ENCODE measurements around the gene ADGRD1.

The ADGRD1 gene

GRCh38 chr12:131076791-131077747, 123.4 kb downstream of the ADGRD1 start:
- peak; percentile 30 for DNase-seq

GRCh38 chr12:131077931-131078391, 124.3 kb downstream of the ADGRD1 start:
- peak; percentile 26 for DNase-seq

GRCh38 chr12:131082290-131083194, 128.8 kb downstream of the ADGRD1 start:
- no peak for DNase-seq

- DNase-seq = peak; percentile 34
Measured at GRCh38 chr12:131084341-131085011, 130.8 kb downstream of the ADGRD1 start.

GRCh38 chr12:131085125-131085815, 131.6 kb downstream of the ADGRD1 start:
- peak; percentile 39 for DNase-seq

- peak; percentile 36 for DNase-seq
Measured at GRCh38 chr12:131085816-131086591, 132.3 kb downstream of the ADGRD1 start.

GRCh38 chr12:131087302-131087818, 133.7 kb downstream of the ADGRD1 start:
- DNase-seq = peak; percentile 29

GRCh38 chr12:131087991-131088700, 134.4 kb downstream of the ADGRD1 start:
- peak; percentile 39 for DNase-seq

GRCh38 chr12:131088701-131089530, 135.2 kb downstream of the ADGRD1 start:
- DNase-seq = peak; percentile 38

GRCh38 chr12:131089531-131090273, 136.0 kb downstream of the ADGRD1 start:
- peak; percentile 49 for DNase-seq

- DNase-seq = peak; percentile 42
Measured at GRCh38 chr12:131090274-131091210, 136.8 kb downstream of the ADGRD1 start.

GRCh38 chr12:131091413-131091975, 137.8 kb downstream of the ADGRD1 start:
- peak; percentile 60 for DNase-seq

GRCh38 chr12:131091976-131092691, 138.4 kb downstream of the ADGRD1 start:
- peak; percentile 53 for DNase-seq

- DNase-seq = peak; percentile 61
Measured at GRCh38 chr12:131092901-131093603, 139.3 kb downstream of the ADGRD1 start.

GRCh38 chr12:131093604-131093955, 139.9 kb downstream of the ADGRD1 start:
- DNase-seq = no peak

Data from activated CD8-positive, alpha-beta memory T cell treated with anti-CD3 and anti-CD28 coated beads, Interleukin-2, amount 50 U/mL, for 48 hours (primary cell).